Measurements from ENCODE around the gene PDE6H. TPM values are rescaled to one million over a fixed set of nuclear protein-coding genes. Genes with fewer than 3 reads are reported as not detected.

The PDE6H gene
- total and polyA plus RNA-seq, 4 donors = 0.08 to 0.88 TPM; not detected in 2

DNA sequence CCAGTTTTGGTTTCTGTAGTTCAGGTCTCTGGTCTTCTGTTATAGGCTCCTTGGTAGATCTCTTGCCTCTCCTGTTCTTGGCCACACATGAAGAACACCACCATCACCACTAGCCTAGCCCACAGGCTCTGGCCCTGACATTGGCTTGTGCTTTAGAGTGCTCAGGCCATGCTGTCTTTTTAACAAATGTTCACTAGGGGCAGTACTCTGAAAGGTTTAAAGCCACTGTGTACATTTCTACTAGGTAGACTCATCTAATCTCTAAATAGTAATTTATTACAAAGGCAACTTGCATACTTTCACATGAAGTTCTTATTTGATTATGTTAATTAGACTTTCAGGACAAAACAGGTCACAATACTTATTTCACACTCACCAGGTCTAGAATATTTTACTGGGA is 38.3 kb downstream of the PDE6H start:
- H3K9me3 ChIP-seq (ENCODE audit: control insufficient read depth in 4 of 4, insufficient read depth in 3 of 4, low read length in 3 of 4) = no peaks in the 10 kb centered on the region
- ATAC-seq (ENCODE audit: insufficient read depth, low FRiP score) = no peak
- H3K27me3 ChIP-seq (ENCODE audit: control insufficient read depth in 3 of 3, insufficient read depth in 3 of 3, low read length in 2 of 3) = no peaks in the 10 kb centered on the region

DNA sequence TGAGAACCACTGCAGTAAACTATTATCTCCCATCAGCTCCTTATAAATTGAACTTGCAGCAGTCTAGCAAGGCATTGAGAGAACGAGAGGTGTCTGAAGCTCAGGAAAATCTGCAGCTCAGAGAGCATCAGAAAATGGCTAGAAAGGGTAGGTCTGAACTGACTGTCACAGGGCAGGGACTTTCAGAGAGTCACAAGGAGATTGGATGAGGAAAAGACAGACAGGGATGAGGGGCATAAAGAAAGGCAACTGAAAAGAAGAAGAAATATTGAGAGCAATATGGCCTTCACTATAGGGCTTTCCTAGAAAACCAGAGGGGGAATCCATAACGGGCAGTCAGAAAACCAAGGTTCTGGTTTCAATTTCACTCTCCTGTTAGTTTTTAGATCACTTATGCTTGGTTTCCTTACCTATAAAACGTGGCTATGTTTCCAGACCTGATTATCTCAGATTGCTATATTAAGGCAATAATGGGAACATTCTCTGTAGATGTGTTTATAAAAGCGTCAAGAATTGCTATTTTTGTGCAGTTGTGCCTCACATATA is 40.9 kb downstream of the PDE6H start:
- H3K36me3 ChIP-seq (ENCODE audit: control insufficient read depth in 4 of 4, insufficient read depth in 4 of 4, low read length in 4 of 4) = no peaks in the 10 kb centered on the region
- ATAC-seq (ENCODE audit: insufficient read depth, low FRiP score) (no peak), DNase-seq (no peak)
- no peaks in the 10 kb centered on the region for H3K27me3 ChIP-seq (ENCODE audit: control insufficient read depth in 3 of 3, insufficient read depth in 3 of 3, low read length in 2 of 3)
- 67% methylated on average over 4 of the region's 4 CpGs for WGBS, 2 donors
- no peaks in the 10 kb centered on the region for H3K4me1 ChIP-seq (ENCODE audit: control insufficient read depth in 5 of 5, insufficient read depth in 5 of 5, low read length in 5 of 5)
- H3K27ac ChIP-seq (ENCODE audit: low read depth in 1 of 2, low read length in 1 of 2) = no peak overlapping the region
- no peaks in the 10 kb centered on the region for H3K9me3 ChIP-seq (ENCODE audit: control insufficient read depth in 4 of 4, insufficient read depth in 3 of 4, low read length in 3 of 4)
- no peak overlapping the region for H3K9ac ChIP-seq (ENCODE audit: insufficient read depth in 1 of 2, low read length in 2 of 2)
- TF ChIP-seq, protein P1, sequence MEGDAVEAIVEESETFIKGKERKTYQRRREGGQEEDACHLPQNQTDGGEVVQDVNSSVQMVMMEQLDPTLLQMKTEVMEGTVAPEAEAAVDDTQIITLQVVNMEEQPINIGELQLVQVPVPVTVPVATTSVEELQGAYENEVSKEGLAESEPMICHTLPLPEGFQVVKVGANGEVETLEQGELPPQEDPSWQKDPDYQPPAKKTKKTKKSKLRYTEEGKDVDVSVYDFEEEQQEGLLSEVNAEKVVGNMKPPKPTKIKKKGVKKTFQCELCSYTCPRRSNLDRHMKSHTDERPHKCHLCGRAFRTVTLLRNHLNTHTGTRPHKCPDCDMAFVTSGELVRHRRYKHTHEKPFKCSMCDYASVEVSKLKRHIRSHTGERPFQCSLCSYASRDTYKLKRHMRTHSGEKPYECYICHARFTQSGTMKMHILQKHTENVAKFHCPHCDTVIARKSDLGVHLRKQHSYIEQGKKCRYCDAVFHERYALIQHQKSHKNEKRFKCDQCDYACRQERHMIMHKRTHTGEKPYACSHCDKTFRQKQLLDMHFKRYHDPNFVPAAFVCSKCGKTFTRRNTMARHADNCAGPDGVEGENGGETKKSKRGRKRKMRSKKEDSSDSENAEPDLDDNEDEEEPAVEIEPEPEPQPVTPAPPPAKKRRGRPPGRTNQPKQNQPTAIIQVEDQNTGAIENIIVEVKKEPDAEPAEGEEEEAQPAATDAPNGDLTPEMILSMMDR (IDR thresholded peaks at IDR 0.05; ENCODE audit: control extremely low read depth, extremely low read depth) = no peak
- H3K4me3 ChIP-seq = no peak overlapping the region

More for the DNA sequence above, 38.3 kb downstream of the PDE6H start:
- TF ChIP-seq, protein P1 (IDR thresholded peaks at IDR 0.05; ENCODE audit: control extremely low read depth, extremely low read depth) = no peak
- Histone ChIP-seq H3K36me3 (ENCODE audit: control insufficient read depth in 4 of 4, insufficient read depth in 4 of 4, low read length in 4 of 4) (no peaks in the 10 kb centered on the region), H3K4me1 (ENCODE audit: control insufficient read depth in 5 of 5, insufficient read depth in 5 of 5, low read length in 5 of 5) (no peaks in the 10 kb centered on the region), H3K27ac (ENCODE audit: low read depth in 1 of 2, low read length in 1 of 2) (no peak overlapping the region), H3K4me3 (no peak overlapping the region), H3K9ac (ENCODE audit: insufficient read depth in 1 of 2, low read length in 2 of 2) (no peak overlapping the region)
- no peak for DNase-seq

DNA sequence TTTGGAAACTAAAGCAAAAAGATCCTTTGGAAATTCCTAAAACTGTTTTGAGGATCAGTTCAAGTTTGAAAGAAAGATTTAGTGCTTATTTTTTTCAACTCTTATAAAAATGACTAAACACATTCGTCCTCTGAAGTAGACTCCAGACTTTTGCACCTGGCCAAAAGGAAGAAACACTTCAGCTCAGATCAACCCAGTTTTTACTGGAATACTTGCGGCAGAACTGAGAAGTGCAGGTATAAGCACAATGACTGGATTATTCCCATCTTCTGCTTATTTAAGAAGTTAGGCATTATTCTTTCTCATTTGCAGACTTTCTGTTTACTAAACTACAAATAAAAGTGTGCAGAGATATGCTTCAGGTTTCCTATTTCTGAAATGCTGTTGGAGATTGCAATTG is 41.9 kb downstream of the PDE6H start:
- ATAC-seq (ENCODE audit: insufficient read depth, low FRiP score) (no peak), DNase-seq (no peak)
- Histone ChIP-seq H3K9me3 (ENCODE audit: control insufficient read depth in 4 of 4, insufficient read depth in 3 of 4, low read length in 3 of 4) (no peaks in the 10 kb centered on the region), H3K36me3 (ENCODE audit: control insufficient read depth in 4 of 4, insufficient read depth in 4 of 4, low read length in 4 of 4) (no peaks in the 10 kb centered on the region), H3K4me1 (ENCODE audit: control insufficient read depth in 5 of 5, insufficient read depth in 5 of 5, low read length in 5 of 5) (no peaks in the 10 kb centered on the region), H3K27me3 (ENCODE audit: control insufficient read depth in 3 of 3, insufficient read depth in 3 of 3, low read length in 2 of 3) (no peaks in the 10 kb centered on the region), H3K4me3 (no peak overlapping the region), H3K9ac (ENCODE audit: insufficient read depth in 1 of 2, low read length in 2 of 2) (no peak overlapping the region), H3K27ac (ENCODE audit: low read depth in 1 of 2, low read length in 1 of 2) (no peak overlapping the region)
- WGBS, 2 donors = 59 to 74% methylated on average over 2 of the region's 2 CpGs
- TF ChIP-seq, protein P1 (IDR thresholded peaks at IDR 0.05; ENCODE audit: control extremely low read depth, extremely low read depth) = no peak

DNA sequence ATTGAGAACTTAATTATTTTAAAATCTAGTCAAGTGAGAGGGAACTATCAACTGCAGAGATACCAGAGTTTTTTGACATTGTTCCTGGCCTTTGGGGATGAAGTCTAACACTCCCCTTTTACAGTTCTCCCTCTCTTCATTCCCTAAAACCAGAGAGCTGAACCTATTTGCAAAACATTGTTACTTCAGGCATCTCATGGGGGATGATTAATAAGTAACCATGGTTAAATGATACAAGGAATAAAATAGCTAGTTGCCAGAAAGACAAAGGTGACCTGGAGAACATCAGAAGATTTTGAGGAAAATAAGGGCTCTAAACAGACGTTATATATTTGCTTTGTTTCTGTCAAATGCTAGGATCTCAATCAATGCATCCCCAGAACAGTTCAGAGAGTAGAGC is 42.3 kb downstream of the PDE6H start:
- H3K36me3 ChIP-seq (ENCODE audit: control insufficient read depth in 4 of 4, insufficient read depth in 4 of 4, low read length in 4 of 4) = no peaks in the 10 kb centered on the region
- no peak for ATAC-seq (ENCODE audit: insufficient read depth, low FRiP score)
- H3K27me3 ChIP-seq (ENCODE audit: control insufficient read depth in 3 of 3, insufficient read depth in 3 of 3, low read length in 2 of 3) = no peaks in the 10 kb centered on the region
- TF ChIP-seq, protein P1 (IDR thresholded peaks at IDR 0.05; ENCODE audit: control extremely low read depth, extremely low read depth) = no peak
- no peak for DNase-seq
- H3K9ac ChIP-seq (ENCODE audit: insufficient read depth in 1 of 2, low read length in 2 of 2) = no peak overlapping the region
- H3K27ac ChIP-seq (ENCODE audit: low read depth in 1 of 2, low read length in 1 of 2) = no peak overlapping the region
- H3K4me3 ChIP-seq = no peak overlapping the region
- WGBS, 2 donors = 66 to 71% methylated on average over 1 of the region's 1 CpG
- no peaks in the 10 kb centered on the region for H3K9me3 ChIP-seq (ENCODE audit: control insufficient read depth in 4 of 4, insufficient read depth in 3 of 4, low read length in 3 of 4)
- no peaks in the 10 kb centered on the region for H3K4me1 ChIP-seq (ENCODE audit: control insufficient read depth in 5 of 5, insufficient read depth in 5 of 5, low read length in 5 of 5)

All from lung (tissue), 12 donors.